Measurements from ENCODE around the gene CPNE5.

DNA sequence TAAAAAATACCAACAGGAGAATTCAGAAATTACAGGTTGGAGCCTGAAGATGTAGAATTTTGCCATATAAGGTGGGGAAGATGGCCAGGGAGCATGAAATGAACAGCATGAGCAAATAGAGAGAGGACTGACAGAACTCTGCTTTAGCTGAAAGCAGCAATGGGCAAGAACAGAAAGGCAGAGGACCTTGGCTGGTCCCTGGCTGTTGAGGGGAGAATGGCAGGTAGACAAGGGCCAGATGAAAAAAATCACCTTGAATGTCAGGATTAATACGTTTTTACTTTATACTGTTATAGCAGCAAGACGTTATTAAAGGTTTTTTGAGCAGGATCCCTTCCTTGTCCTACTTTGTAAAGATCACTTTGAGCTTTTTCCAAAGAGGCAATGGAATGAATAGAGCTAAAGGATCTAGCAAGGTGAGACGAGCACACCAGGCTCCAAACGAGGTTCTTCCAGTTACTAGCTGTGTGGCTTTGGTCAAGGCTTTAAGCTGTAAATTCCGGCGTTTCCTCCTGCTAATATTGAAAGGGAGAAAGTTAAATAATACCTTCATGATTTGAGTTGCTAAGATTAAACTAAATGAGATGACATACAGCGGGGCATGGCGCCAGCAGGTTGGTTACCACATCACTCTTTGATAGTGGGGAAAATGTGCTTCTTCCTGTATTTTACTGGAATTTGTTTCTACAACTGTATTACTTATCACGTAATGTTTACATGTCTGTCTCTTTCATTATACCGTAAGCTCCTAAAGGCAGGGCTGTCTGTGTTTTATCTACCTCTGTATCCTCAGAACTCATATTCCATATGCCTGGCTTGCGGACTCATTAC lies 34.6 kb upstream of the CPNE5 start:
- TF ChIP-seq, protein P1, sequence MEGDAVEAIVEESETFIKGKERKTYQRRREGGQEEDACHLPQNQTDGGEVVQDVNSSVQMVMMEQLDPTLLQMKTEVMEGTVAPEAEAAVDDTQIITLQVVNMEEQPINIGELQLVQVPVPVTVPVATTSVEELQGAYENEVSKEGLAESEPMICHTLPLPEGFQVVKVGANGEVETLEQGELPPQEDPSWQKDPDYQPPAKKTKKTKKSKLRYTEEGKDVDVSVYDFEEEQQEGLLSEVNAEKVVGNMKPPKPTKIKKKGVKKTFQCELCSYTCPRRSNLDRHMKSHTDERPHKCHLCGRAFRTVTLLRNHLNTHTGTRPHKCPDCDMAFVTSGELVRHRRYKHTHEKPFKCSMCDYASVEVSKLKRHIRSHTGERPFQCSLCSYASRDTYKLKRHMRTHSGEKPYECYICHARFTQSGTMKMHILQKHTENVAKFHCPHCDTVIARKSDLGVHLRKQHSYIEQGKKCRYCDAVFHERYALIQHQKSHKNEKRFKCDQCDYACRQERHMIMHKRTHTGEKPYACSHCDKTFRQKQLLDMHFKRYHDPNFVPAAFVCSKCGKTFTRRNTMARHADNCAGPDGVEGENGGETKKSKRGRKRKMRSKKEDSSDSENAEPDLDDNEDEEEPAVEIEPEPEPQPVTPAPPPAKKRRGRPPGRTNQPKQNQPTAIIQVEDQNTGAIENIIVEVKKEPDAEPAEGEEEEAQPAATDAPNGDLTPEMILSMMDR (IDR thresholded peaks at IDR 0.05) = no peak
- TF ChIP-seq POLR2A (IDR thresholded peaks at IDR 0.05) (no peak), EP300 (IDR thresholded peaks at IDR 0.05) (no peak)
